ENCODE measurements around the gene CHRNA5.

- TF ChIP-seq CTCF (IDR thresholded peaks at IDR 0.05; ENCODE audit: low read length) (no peak), EZH2phosphoT487 (IDR thresholded peaks at IDR 0.05; ENCODE audit: low read length) (no peak), EZH2 (optimal IDR thresholded peaks at IDR 0.05; ENCODE audit: low read depth, low read length) (no peak)
These were observed 27.0 kb upstream of the CHRNA5 start for GRCh38 chr15:78538358-78538757.

All from MM.1S (cell line).